D721Med (cell line): ENCODE results near the gene AVPR2.

Experiments
- DNase-seq: peaks from one replicate; pipeline ENCODE4 v3.0.0; 2011; ENCODE audit warnings: low spot score; ENCODE audit not compliant: insufficient read length
- FAIRE-seq: peaks from 2 replicates; lab custom pipeline; 2011; peaks lifted over from hg19 to GRCh38; lab: Jason Lieb, UNC
- CTCF ChIP-seq: IDR thresholded peaks from 2 replicates; pipeline ENCODE4 v1.5.1; 2012; ENCODE audit warnings: mild to moderate bottlenecking, control low read depth; ENCODE audit not compliant: insufficient read depth; ENCODE audit errors: missing control alignments

AVPR2 gene

GRCh38 chrX:153938226-153938786 lies 33.8 kb downstream of the AVPR2 start:
- no peak for FAIRE-seq
- DNase-seq, result no peak
- no peak for TF ChIP-seq CTCF

- no peak for DNase-seq
- no peak for FAIRE-seq
- no peak for TF ChIP-seq CTCF
Measured at GRCh38 chrX:153939573-153939972, 35.1 kb downstream of the AVPR2 start.

- FAIRE-seq (no peak), DNase-seq (no peak)
Measured at GRCh38 chrX:153941336-153942252, 37.1 kb downstream of the AVPR2 start.

GRCh38 chrX:153944140-153944799 lies 39.8 kb downstream of the AVPR2 start, which contains the start of gene RENBP:
TSS of gene RENBP (minus strand) at chrX:153944643. CDS start at chrX:153944610, 33 bp downstream.
- DNase-seq (no peak), FAIRE-seq (no peak)
- no peak for TF ChIP-seq CTCF

More at GRCh38 chrX:153941336-153942252, 37.1 kb downstream of the AVPR2 start:
- no peak for TF ChIP-seq CTCF

GRCh38 chrX:153944800-153945150 lies 40.3 kb downstream of the AVPR2 start:
- no peak for FAIRE-seq
- no peak for TF ChIP-seq CTCF
- DNase-seq, result no peak

GRCh38 chrX:153945956-153946943 lies 41.8 kb downstream of the AVPR2 start:
- FAIRE-seq (no peak), DNase-seq (no peak)
- no peak for TF ChIP-seq CTCF
